Transverse colon (tissue), 4 donors: Measurements from ENCODE around the gene ZDHHC11. TPM values are rescaled to one million over a fixed set of nuclear protein-coding genes. Genes with fewer than 3 reads are reported as not detected.

Experiments used
- DNase-seq: peaks from one replicate; pipeline ENCODE4 v3.0.0-alpha.2; 2019
- H3K27ac ChIP-seq, 4 donors: fragments of 200-600 bp; sonication (generic); 2 replicates each; pipeline ENCODE4 v1.5.1; 2016 to 2018; ENCODE audit warnings: inconsistent platforms in 4 of 4
- H3K27me3 ChIP-seq: fragments of 200-600 bp; sonication (generic); 2 replicates; pipeline ENCODE4 v1.5.1; 2017; ENCODE audit warnings: inconsistent platforms
- H3K36me3 ChIP-seq, 4 donors: fragments of 200-600 bp; sonication (generic); 2 replicates each; pipeline ENCODE4 v1.5.1; 2017 to 2019; ENCODE audit warnings: inconsistent platforms in 4 of 4
- H3K4me1 ChIP-seq, 4 donors: fragments of 200-600 bp; sonication (generic); 2 replicates each; pipeline ENCODE4 v1.5.1; 2017 to 2020; ENCODE audit warnings: inconsistent platforms in 4 of 4
- H3K4me3 ChIP-seq, 4 donors: fragments of 200-600 bp; sonication (generic); 1 replicate in 1 of 4; 2 replicates in 3 of 4; pipeline versions ENCODE4 v1.5.1 to v1.6.1; 2017 to 2019; ENCODE audit warnings: inconsistent platforms in 4 of 4
- H3K9me3 ChIP-seq, 2 donors: fragments of 200-600 bp; sonication (generic); 2 replicates each; pipeline ENCODE4 v1.5.1; 2017 to 2019; ENCODE audit warnings: inconsistent platforms in 2 of 2
- CTCF ChIP-seq, 5 experiments: fragments of 200-600 bp in 3 of 5; fragments of 450-650 bp in 2 of 5; sonication (generic) in 3 of 5; IDR thresholded peaks; 1 replicate in 2 of 5; 2 replicates in 3 of 5; pipeline ENCODE4 v1.5.1; 2016 to 2017; ENCODE audit warnings: antibody characterized with exemption in 5 of 5, inconsistent platforms in 3 of 5, mild to moderate bottlenecking in 2 of 5, moderate library complexity in 1 of 5
- EP300 ChIP-seq: sonication (generic); formaldehyde crosslinking; IDR thresholded peaks from one replicate; pipeline ENCODE4 v1.6.1; 2017; ENCODE audit warnings: antibody characterized with exemption, low read depth
- POLR2A ChIP-seq: fragments of 450-650 bp; IDR thresholded peaks from one replicate; pipeline ENCODE4 v1.6.1; 2016; ENCODE audit warnings: antibody characterized with exemption, mild to moderate bottlenecking, moderate library complexity
- POLR2AphosphoS5 ChIP-seq, 3 donors: sonication (generic); formaldehyde crosslinking; IDR thresholded peaks; one replicate each; pipeline ENCODE4 v1.6.1; 2016; ENCODE audit warnings: antibody characterized with exemption in 3 of 3
- WGBS, 2 donors: methylation state at CpG; one replicate each; pipeline ENCODE4 v1.1.5; 2018; ENCODE audit warnings: low coverage in 1 of 2; 5-methylcytosine and 5-hydroxymethylcytosine counted together
- in situ Hi-C, 4 donors: fragments of 200-750 bp; cut with MboI; loops; one replicate each; pipeline versions ENCODE4 v1.15.0 to v1.15.1; 2017; ENCODE audit warnings: low sequenced_read_pairs in 3 of 4, low pct_ligation_motif_present in 1 of 4, low pct_unique_long_range_greater_than_20kb in 1 of 4
- intact Hi-C: fragments of 100-400 bp; cut with DNase I; formaldehyde crosslinking; loops from one replicate; pipeline ENCODE4 v1.15.1; 2023; ENCODE audit warnings: low total_unique reads
- total RNA-seq, 4 donors: library from RNA; depleted of rRNA; stranded (reverse); fragments of >200 nt; gene quantifications; one replicate each; pipeline ENCODE4 v1.1.0, GENCODE V29; 2016

Gene ZDHHC11
- total RNA-seq, 4 donors from 2014 or later, result 1.2 to 15.0 (median 10.6) TPM

GRCh38 chr5:876398-877365, 25.9 kb upstream of the ZDHHC11 start:
- TF ChIP-seq POLR2AphosphoS5 (IDR thresholded peaks at IDR 0.05), result no peak
- TF ChIP-seq CTCF (IDR thresholded peaks at IDR 0.05), result no peak
- H3K9me3 ChIP-seq, result no peaks in the 10 kb centered on the region
- in situ Hi-C loops (no loop called here), intact Hi-C loops (no loop called here)
- no peak for DNase-seq
- 93 to 94% methylated on average over 3 to 28 of the region's 28 CpGs for WGBS, 2 donors
- H3K27ac ChIP-seq, result no peak overlapping the region
- no peak overlapping the region for H3K4me3 ChIP-seq
- peaks cover 0 to 55% (median 22%) of the 10 kb centered on the region in 4 donors for H3K36me3 ChIP-seq
- H3K27me3 ChIP-seq, result no peaks in the 10 kb centered on the region
- no peaks in the 10 kb centered on the region for H3K4me1 ChIP-seq

- no peaks in the 10 kb centered on the region for H3K9me3 ChIP-seq
- in situ Hi-C loops (no loop called here), intact Hi-C loops (no loop called here)
- no peaks in the 10 kb centered on the region for H3K27me3 ChIP-seq
- H3K36me3 ChIP-seq, result peaks cover 0 to 55% (median 22%) of the 10 kb centered on the region in 4 donors
- no peak overlapping the region for H3K4me3 ChIP-seq
- TF ChIP-seq EP300 (no peak), CTCF (IDR thresholded peaks at IDR 0.05) (no peak), POLR2A (no peak), POLR2AphosphoS5 (IDR thresholded peaks at IDR 0.05) (no peak)
- no peak for DNase-seq
- WGBS, 2 donors, result 87 to 94% methylated on average over 3 to 24 of the region's 24 CpGs
- no peaks in the 10 kb centered on the region for H3K4me1 ChIP-seq
- no peak overlapping the region for H3K27ac ChIP-seq
Observed at GRCh38 chr5:875931-876330, 25.1 kb upstream of the ZDHHC11 start.

GRCh38 chr5:873328-873727, 22.5 kb upstream of the ZDHHC11 start:
- H3K36me3 ChIP-seq, result peaks cover 0 to 73% (median 31%) of the 10 kb centered on the region in 4 donors
- no peak overlapping the region for H3K4me3 ChIP-seq
- H3K9me3 ChIP-seq, result no peaks in the 10 kb centered on the region
- no peaks in the 10 kb centered on the region for H3K27me3 ChIP-seq
- DNase-seq, result no peak
- H3K27ac ChIP-seq, result no peak overlapping the region
- TF ChIP-seq CTCF (IDR thresholded peaks at IDR 0.05) (no peak), POLR2AphosphoS5 (IDR thresholded peaks at IDR 0.05) (no peak), POLR2A (no peak), EP300 (no peak)
- in situ Hi-C loops, result no loop called here
- intact Hi-C loops, result no loop called here
- H3K4me1 ChIP-seq, result no peaks in the 10 kb centered on the region
- WGBS, 2 donors, result 40 to 88% methylated on average over 1 to 8 of the region's 8 CpGs

- TF ChIP-seq EP300, result no peak
- Histone ChIP-seq H3K9me3 (no peaks in the 10 kb centered on the region), H3K27me3 (no peaks in the 10 kb centered on the region), H3K36me3 (peaks cover 0 to 74% (median 31%) of the 10 kb centered on the region in 4 donors), H3K4me3 (no peak overlapping the region), H3K27ac (no peak overlapping the region), H3K4me1 (no peaks in the 10 kb centered on the region)
- in situ Hi-C loops, result no loop called here
- DNase-seq, result no peak
- WGBS, 2 donors, result 86% methylated on average over 2 to 10 of the region's 10 CpGs
- intact Hi-C loops, result no loop called here
Observed at GRCh38 chr5:872301-872700, 21.5 kb upstream of the ZDHHC11 start.
